ELR (cell line): ENCODE measurements around the gene UBE2V1.

Experiments
- DNase-seq: peaks from one replicate; pipeline ENCODE4 v3.0.0-alpha.2; 2015; ENCODE audit warnings: low read depth

The UBE2V1 gene

DNA sequence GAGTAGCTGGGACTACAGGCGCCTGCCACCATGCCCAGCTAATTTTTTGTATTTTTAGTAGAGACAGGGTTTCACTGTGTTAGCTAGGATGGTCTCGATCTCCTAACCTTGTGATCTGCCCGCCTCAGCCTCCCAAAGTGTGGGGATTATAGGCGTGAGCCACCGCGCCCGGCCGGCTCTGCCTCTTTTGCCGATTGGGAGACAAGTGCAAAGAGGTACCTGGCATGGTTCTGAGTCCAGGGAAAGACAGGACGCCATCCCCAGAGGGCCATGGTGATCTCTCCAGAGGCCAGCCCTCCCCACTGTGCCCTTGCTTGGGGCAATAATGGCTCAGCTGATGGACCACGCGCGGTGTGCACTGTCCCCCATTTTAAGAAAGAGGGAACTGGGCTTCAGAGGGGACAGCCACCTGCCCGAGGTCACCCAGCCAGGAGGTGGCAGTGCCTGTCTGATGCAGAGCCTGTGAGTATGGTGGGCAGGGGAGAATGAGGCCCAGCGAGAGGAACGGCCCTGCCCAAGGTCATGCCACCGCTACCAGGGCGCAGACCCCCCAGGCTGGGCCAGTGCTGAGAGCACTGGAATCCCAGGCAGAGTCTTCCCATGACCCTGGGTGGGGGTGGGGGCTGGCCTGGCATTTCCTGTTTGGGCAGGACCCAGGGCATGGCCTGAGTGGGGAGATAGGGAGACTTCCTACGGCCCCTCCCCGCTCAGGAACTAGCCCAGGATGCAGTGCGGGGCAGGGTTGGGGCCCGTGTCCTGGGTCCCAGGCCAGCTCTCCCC is 69.2 kb downstream of the UBE2V1 start:
- DNase-seq: no peak

- no peak for DNase-seq
Observed at GRCh38 chr20:50042370-50043313, 70.3 kb downstream of the UBE2V1 start.

DNA sequence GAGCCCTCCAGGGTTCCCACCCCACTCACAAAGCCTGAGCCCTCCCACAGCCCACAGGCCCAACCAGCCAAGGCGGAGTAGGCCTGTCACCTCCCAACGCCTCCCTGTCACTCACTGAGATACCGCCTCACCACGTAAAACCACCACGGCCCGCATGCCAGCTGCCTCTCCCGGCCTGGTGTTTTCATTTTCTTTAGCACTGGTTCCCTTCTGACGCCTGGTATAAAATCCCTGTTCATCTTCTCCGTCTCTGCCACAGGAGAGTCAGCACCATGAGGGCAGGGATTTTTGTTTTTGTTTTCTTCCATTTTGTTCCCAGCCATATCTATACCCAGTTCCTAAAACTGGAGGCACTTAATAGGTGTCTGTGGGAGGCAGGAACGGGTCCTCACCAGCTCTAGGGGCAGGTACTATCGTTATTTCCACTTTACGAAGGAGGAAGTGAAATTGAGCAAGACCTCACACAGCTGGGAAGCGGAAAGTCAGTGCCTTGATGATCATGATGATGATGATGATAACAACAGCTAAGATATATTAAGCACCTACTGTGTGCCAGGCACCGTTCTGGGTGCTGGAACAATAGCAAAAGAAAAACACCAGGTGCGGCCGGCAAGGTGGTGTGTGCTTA is 71.6 kb downstream of the UBE2V1 start:
- DNase-seq: no peak

DNA sequence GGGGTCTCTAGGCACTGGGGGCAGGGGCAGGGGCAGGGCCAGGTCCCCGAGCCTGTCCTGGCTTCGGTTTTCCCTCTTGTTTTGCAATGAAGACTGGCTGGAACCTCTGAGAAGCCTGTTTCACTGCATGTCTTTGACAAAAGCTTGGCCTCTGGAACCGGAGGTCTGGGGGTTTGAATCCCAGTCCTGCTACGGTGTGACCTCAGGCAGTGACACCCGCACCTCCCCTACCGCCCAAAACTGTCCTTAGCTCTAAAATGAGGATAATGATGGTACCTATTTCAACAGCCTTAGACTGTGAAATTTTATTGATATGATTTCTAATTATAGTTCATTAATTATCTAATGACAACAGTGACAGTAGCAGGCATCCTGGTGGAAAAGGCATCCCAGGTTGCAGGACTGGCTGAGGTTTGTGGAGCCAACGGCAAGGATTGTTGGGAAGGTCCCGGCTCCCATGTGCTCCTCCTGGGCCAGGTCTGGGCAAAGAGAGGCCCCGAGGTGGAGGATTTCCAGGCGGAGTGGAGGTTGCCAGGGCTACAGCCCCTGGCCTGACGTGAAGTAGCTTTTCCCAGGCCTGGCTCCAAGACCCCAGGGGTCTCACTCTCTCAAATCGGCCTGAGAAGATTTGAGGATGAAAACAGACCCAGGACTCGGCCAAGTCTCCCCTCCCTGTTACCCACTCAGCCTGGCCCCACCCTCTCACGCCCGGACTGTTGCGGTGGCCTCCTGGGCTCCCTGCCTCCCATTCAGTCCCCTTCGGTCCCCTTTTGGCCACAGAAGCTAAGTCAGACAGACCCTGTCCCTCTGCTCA is 72.3 kb downstream of the UBE2V1 start:
- DNase-seq: no peak

GRCh38 chr20:50039706-50040431 is 73.1 kb downstream of the UBE2V1 start:
- DNase-seq: no peak

- no peak for DNase-seq
Observed at GRCh38 chr20:50038574-50038991, 74.4 kb downstream of the UBE2V1 start.

GRCh38 chr20:50038169-50038568 is 74.8 kb downstream of the UBE2V1 start:
- DNase-seq: no peak

DNA sequence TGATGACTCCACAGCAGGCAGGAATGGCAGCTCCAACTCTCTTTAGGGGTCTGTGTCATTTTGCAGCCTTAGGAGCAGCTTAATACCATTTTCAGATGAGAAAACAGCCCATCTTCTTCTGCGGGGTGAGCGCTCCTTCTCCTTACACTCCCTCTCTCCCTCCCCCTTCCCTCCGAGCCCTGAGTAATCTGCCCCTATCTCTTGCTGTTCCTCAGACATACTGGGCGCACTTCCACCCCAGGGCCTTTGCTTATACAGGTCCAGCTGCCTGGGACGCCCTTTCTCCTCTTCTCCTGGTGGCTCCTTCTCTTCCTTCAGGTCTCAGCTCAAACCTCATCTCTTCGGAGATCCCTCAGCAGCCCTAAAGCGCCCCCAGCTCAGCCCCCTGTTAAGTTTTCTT is 75.4 kb downstream of the UBE2V1 start:
- DNase-seq: no peak

- no peak for DNase-seq
Observed at GRCh38 chr20:50037123-50037522, 75.8 kb downstream of the UBE2V1 start.

DNA sequence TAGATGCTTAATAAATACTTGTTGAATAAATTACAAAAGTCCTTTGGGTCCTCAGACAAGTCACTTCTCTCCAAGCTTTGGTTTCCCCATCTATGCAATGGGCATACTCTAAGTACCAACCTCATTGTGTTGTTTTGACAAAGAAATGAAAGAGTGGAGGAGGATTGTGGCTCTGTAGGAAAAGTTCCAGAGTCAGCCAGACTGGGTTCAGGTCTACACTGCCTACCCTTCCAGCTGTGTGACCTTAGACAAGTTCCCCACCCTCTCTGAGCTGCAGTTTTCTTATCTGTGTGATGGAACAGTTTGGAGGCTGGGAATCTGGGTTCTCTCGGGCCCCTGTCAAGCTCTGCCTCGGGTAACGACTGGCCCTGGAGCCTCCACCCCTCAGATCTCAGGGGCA is 76.2 kb downstream of the UBE2V1 start:
- no peak for DNase-seq

GRCh38 chr20:50034567-50035180 is 78.3 kb downstream of the UBE2V1 start:
- DNase-seq: peak; percentile 73

DNA sequence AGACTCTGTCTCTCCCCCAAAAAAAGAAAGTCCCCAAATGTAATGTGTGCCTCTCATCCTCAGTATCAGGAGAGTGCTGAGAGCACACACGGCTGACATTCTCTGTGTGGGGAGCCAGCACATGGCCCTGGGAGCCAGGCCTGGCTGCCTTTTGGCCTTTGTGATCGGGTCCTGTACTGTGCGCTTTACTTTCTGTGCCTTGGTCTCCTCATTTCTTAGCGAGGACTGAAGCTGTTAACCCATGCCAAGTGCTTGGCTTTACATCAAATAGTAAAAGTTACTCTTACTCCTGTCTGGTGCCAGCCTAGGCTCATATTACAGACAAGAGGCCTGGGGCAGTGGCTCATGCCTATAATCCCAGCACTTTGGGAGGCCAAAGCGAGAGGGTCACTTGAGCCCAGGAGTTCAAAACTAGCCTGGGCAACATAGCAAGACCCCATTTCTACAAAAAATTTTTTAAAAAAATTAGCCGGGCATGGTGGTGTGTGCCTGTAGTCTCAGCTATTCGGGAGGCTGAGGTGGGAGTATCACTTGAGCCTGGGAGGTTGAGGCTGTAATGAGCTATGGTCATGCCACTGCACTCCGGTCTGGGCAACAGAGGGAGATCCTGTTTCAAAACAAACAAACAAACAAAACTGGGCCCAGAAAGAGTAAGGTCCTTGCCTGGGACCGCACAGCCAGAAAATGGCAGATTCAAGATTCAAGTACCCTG is 79.8 kb downstream of the UBE2V1 start:
- DNase-seq: no peak
